GM18505 (cell line): Measurements from ENCODE around the gene RWDD2A.
A peak's percentile ranks its signal among the peaks of the same experiment; 100 is the strongest.
"Not testable (repeated sequence)": the region's sequence is repeated elsewhere in the genome, so short reads cannot be mapped to it uniquely, and the experiment has no call there.

Source experiments
- ATAC-seq: cut with Tn5 transposase; IDR thresholded peaks from one replicate; pipeline ENCODE4 v1.9.1; 2021; ENCODE audit not compliant: unreplicated experiment
- POLR2A ChIP-seq: IDR thresholded peaks from 4 replicates; pipeline ENCODE4 v1.6.1; 2011; ENCODE audit warnings: borderline replicate concordance; ENCODE audit not compliant: insufficient read depth, insufficient read length; ENCODE audit errors: extremely low read depth

RWDD2A gene

GRCh38 chr6:83183082-83183828 lies 9.9 kb upstream of the RWDD2A start:
- TF ChIP-seq POLR2A: no peak
- ATAC-seq: no peak

GRCh38 chr6:83185096-83185495 lies 8.1 kb upstream of the RWDD2A start:
- no peak for TF ChIP-seq POLR2A
- ATAC-seq: no peak

GRCh38 chr6:83188501-83188900 lies 4.7 kb upstream of the RWDD2A start:
- no peak for ATAC-seq
- TF ChIP-seq POLR2A: no peak

- ATAC-seq: no peak
- no peak for TF ChIP-seq POLR2A
These were observed 2.5 kb upstream of the RWDD2A start for GRCh38 chr6:83190626-83191025.

GRCh38 chr6:83191974-83192373 lies 1.2 kb upstream of the RWDD2A start:
- ATAC-seq: not testable (repeated sequence)

- ATAC-seq: no peak
- no peak for TF ChIP-seq POLR2A
These were observed 701 bp upstream of the RWDD2A start for GRCh38 chr6:83192456-83192855.

- peak; percentile 7 for ATAC-seq
- TF ChIP-seq POLR2A: no peak
These were observed 800 bp downstream of the RWDD2A start for GRCh38 chr6:83193747-83194566.

- no peak for ATAC-seq
- no peak for TF ChIP-seq POLR2A
These were observed 5.5 kb downstream of the RWDD2A start for GRCh38 chr6:83198486-83199172.

- no peak for ATAC-seq
- TF ChIP-seq POLR2A: no peak
These were observed 6.2 kb downstream of the RWDD2A start for GRCh38 chr6:83199173-83199862.

GRCh38 chr6:83199863-83200225 lies 6.7 kb downstream of the RWDD2A start:
- no peak for ATAC-seq
- TF ChIP-seq POLR2A: no peak

GRCh38 chr6:83202031-83202430 lies 8.9 kb downstream of the RWDD2A start:
- TF ChIP-seq POLR2A: no peak
- ATAC-seq: no peak

- ATAC-seq: peak; percentile 98
- no peak for TF ChIP-seq POLR2A
These were observed 22.2 kb downstream of the RWDD2A start for GRCh38 chr6:83215131-83216047.

GRCh38 chr6:83216806-83217205 lies 23.6 kb downstream of the RWDD2A start:
- TF ChIP-seq POLR2A: no peak
- no peak for ATAC-seq

GRCh38 chr6:83218646-83219045 lies 25.5 kb downstream of the RWDD2A start:
- no peak for TF ChIP-seq POLR2A
- ATAC-seq: no peak
